K562 (cell line): Measurements from ENCODE around the gene KANK4. TPM values are rescaled to one million over a fixed set of nuclear protein-coding genes. Genes with fewer than 3 reads are reported as not detected.

Source experiments
- polyA plus RNA-seq, 8 experiments: library from polyadenylated mRNA; depleted of rRNA in 4 of 8; stranded (reverse) in 5 of 8; unstranded in 3 of 8; fragments of >200 nt; fragmentation: Nextera tagmentation in 2 of 8; fragmentation: Illumina TruSeq in 1 of 8; extraction: Ambion mirVana in 2 of 8; extraction: Trizol in 1 of 8; gene quantifications; 2 replicates each; pipeline versions ENCODE4 v1.2.1 to v1.2.3, GENCODE V29; 2011 to 2014; ENCODE audit warnings: inconsistent platforms in 1 of 8, missing spikeins in 1 of 8
- total RNA-seq, 7 experiments: library from RNA; depleted of rRNA in 6 of 7; stranded (reverse); fragments of >200 nt in 6 of 7; fragmentation: Illumina TruSeq in 2 of 7; extraction: Trizol in 2 of 7; gene quantifications; 2 replicates each; pipeline versions ENCODE4 v1.2.1 to v1.2.3, GENCODE V29; 2011 to 2021; ENCODE audit warnings: low replicate concordance in 1 of 7
- TF ChIP-seq, protein P1 (sequence below), 2 experiments: fragments of 450-650 bp; formaldehyde crosslinking in 1 of 2; IDR thresholded peaks; 2 replicates each; pipeline versions ENCODE4 v1.4.0 to v1.6.1; 2014 to 2020; ENCODE audit warnings: mild to moderate bottlenecking in 2 of 2, borderline replicate concordance in 1 of 2, low read depth in 1 of 2

KANK4 gene
- total and polyA plus RNA-seq, 9 of the 15 experiments (the other 6 are each of a cell fraction or from before 2014, with no cell fraction given), result not detected

- TF ChIP-seq, protein P1, sequence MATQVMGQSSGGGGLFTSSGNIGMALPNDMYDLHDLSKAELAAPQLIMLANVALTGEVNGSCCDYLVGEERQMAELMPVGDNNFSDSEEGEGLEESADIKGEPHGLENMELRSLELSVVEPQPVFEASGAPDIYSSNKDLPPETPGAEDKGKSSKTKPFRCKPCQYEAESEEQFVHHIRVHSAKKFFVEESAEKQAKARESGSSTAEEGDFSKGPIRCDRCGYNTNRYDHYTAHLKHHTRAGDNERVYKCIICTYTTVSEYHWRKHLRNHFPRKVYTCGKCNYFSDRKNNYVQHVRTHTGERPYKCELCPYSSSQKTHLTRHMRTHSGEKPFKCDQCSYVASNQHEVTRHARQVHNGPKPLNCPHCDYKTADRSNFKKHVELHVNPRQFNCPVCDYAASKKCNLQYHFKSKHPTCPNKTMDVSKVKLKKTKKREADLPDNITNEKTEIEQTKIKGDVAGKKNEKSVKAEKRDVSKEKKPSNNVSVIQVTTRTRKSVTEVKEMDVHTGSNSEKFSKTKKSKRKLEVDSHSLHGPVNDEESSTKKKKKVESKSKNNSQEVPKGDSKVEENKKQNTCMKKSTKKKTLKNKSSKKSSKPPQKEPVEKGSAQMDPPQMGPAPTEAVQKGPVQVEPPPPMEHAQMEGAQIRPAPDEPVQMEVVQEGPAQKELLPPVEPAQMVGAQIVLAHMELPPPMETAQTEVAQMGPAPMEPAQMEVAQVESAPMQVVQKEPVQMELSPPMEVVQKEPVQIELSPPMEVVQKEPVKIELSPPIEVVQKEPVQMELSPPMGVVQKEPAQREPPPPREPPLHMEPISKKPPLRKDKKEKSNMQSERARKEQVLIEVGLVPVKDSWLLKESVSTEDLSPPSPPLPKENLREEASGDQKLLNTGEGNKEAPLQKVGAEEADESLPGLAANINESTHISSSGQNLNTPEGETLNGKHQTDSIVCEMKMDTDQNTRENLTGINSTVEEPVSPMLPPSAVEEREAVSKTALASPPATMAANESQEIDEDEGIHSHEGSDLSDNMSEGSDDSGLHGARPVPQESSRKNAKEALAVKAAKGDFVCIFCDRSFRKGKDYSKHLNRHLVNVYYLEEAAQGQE (IDR thresholded peaks at IDR 0.05; ENCODE audit: borderline replicate concordance), result no peak
- TF ChIP-seq, protein P1 (CRISPR knock-in tag; IDR thresholded peaks at IDR 0.05; ENCODE audit: low read depth), result no peak
- TF ChIP-seq, all 486 proteins: peak for 0
Observed at GRCh38 chr1:62361431-62361830, 42.2 kb upstream of the KANK4 start (continued).
